DOHH2 (cell line): Measurements from ENCODE around the gene KIF13A.

Source experiments
- H3F3A ChIP-seq: fragments of 200-600 bp; sonication (generic), shearing (Covaris generic); 2 replicates; pipeline ENCODE4 v1.6.0; 2016; ENCODE audit warnings: antibody characterized with exemption, mild to moderate bottlenecking; ENCODE audit not compliant: control insufficient read depth, insufficient read depth
- H3K27ac ChIP-seq: fragments of 200-600 bp; sonication (generic); 2 replicates; pipeline ENCODE4 v1.5.1; 2014; ENCODE audit warnings: low read depth, mild to moderate bottlenecking, low read length, moderate library complexity
- H3K27me3 ChIP-seq: fragments of 200-600 bp; sonication (generic); 2 replicates; pipeline ENCODE4 v1.6.1; 2014; ENCODE audit warnings: mild to moderate bottlenecking, low read length, mixed read lengths; ENCODE audit not compliant: control insufficient read depth
- H3K36me3 ChIP-seq: fragments of 200-600 bp; sonication (generic); 2 replicates; pipeline ENCODE4 v1.6.1; 2014; ENCODE audit warnings: mild to moderate bottlenecking, low read length, moderate library complexity, mixed read lengths; ENCODE audit not compliant: control insufficient read depth
- H3K4me1 ChIP-seq: fragments of 200-600 bp; sonication (generic); 2 replicates; pipeline ENCODE4 v1.6.1; 2014; ENCODE audit warnings: mild to moderate bottlenecking, low read length, mixed read lengths; ENCODE audit not compliant: control insufficient read depth
- H3K4me2 ChIP-seq: fragments of 200-600 bp; sonication (generic); 2 replicates; pipeline ENCODE4 v1.6.0; 2014; ENCODE audit warnings: mild to moderate bottlenecking, low read length, moderate library complexity
- H3K4me3 ChIP-seq: fragments of 200-600 bp; sonication (generic); 2 replicates; pipeline ENCODE4 v1.5.1; 2014; ENCODE audit warnings: mild to moderate bottlenecking, low read length, mixed read lengths
- H3K79me2 ChIP-seq: fragments of 200-600 bp; sonication (generic); 2 replicates; pipeline ENCODE4 v1.6.1; 2014; ENCODE audit warnings: mild to moderate bottlenecking, low read length, mixed read lengths; ENCODE audit not compliant: control insufficient read depth
- H3K9me2 ChIP-seq: fragments of 200-600 bp; sonication (generic); replicated peaks from 2 replicates; pipeline ENCODE4 v1.6.1; 2014; ENCODE audit warnings: mild to moderate bottlenecking, low read length, mixed read lengths; ENCODE audit not compliant: control insufficient read depth
- H3K9me3 ChIP-seq: fragments of 200-600 bp; sonication (generic); 2 replicates; pipeline ENCODE4 v1.6.1; 2014; ENCODE audit warnings: antibody characterized with exemption, low read length, mixed read lengths; ENCODE audit not compliant: control insufficient read depth, insufficient read depth
- H4K20me1 ChIP-seq: fragments of 200-600 bp; sonication (generic); 2 replicates; pipeline ENCODE4 v1.6.0; 2014; ENCODE audit warnings: low read depth, mild to moderate bottlenecking, antibody characterized with exemption, low read length, moderate library complexity; ENCODE audit not compliant: control insufficient read depth, insufficient read depth
- EZH2phosphoT487 ChIP-seq: fragments of 200-600 bp; sonication (generic); IDR thresholded peaks from 2 replicates; pipeline ENCODE4 v1.6.1; 2017; ENCODE audit warnings: borderline replicate concordance, mild to moderate bottlenecking, antibody characterized with exemption, low read length, moderate library complexity, mixed read lengths
- TF ChIP-seq, protein P1 (sequence below): fragments of 200-600 bp; sonication (generic); IDR thresholded peaks from one replicate; pipeline ENCODE4 v1.5.1; 2014; ENCODE audit warnings: antibody characterized with exemption, mild to moderate bottlenecking, low read depth, low read length; ENCODE audit not compliant: poor library complexity, severe bottlenecking

Gene KIF13A

DNA sequence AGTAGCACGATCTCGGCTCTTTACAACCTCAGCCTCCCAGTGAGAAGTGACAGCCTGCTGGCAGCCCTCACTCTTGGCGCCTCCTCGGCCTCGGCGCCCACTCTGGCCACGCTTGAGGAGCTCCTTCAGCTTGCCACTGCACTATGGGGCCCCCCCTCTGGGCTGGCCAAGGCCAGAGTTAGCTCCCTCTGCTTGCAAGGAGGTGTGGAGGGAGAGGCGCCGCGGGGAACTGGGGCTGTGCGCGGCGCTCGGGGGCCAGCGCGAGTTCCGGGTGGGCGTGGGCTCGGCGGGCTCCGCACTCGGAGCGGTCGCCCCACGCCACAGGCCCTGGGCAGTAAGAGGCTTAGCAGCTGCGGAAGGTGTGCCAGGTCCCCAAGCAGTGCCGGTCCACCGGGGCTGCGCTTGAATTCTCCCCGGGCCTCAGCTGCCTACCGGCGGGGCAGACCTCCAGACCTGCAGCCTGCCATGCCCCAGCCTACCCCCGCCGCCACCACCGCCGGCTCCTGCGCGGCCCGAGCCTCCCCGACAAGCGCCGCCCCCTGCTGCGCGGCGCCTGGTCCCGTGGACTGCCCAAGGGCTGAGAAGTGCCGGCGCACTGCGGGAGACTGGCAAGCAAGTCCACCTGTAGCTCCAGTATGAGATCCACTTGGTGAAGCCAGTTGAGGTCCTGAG, 258.7 kb downstream of the KIF13A start:
- no peaks in the 10 kb centered on the region for H4K20me1 ChIP-seq
- no peak overlapping the region for H3K27ac ChIP-seq
- H3K9me2 ChIP-seq, result no peaks in the 10 kb centered on the region
- H3K4me1 ChIP-seq, result no peaks in the 10 kb centered on the region
- no peaks in the 10 kb centered on the region for H3K79me2 ChIP-seq
- no peak overlapping the region for H3K4me3 ChIP-seq
- H3K9me3 ChIP-seq, result 0 out of 2 replicates have a peak, but pooled peaks cover 3% of the 10 kb centered on the region
- H3F3A ChIP-seq, result no peaks in the 10 kb centered on the region
- no peak overlapping the region for H3K4me2 ChIP-seq
- TF ChIP-seq, protein P1, sequence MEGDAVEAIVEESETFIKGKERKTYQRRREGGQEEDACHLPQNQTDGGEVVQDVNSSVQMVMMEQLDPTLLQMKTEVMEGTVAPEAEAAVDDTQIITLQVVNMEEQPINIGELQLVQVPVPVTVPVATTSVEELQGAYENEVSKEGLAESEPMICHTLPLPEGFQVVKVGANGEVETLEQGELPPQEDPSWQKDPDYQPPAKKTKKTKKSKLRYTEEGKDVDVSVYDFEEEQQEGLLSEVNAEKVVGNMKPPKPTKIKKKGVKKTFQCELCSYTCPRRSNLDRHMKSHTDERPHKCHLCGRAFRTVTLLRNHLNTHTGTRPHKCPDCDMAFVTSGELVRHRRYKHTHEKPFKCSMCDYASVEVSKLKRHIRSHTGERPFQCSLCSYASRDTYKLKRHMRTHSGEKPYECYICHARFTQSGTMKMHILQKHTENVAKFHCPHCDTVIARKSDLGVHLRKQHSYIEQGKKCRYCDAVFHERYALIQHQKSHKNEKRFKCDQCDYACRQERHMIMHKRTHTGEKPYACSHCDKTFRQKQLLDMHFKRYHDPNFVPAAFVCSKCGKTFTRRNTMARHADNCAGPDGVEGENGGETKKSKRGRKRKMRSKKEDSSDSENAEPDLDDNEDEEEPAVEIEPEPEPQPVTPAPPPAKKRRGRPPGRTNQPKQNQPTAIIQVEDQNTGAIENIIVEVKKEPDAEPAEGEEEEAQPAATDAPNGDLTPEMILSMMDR, result no peak
- no peak for TF ChIP-seq EZH2phosphoT487
- H3K27me3 ChIP-seq, result no peaks in the 10 kb centered on the region
- H3K36me3 ChIP-seq, result no peaks in the 10 kb centered on the region

DNA sequence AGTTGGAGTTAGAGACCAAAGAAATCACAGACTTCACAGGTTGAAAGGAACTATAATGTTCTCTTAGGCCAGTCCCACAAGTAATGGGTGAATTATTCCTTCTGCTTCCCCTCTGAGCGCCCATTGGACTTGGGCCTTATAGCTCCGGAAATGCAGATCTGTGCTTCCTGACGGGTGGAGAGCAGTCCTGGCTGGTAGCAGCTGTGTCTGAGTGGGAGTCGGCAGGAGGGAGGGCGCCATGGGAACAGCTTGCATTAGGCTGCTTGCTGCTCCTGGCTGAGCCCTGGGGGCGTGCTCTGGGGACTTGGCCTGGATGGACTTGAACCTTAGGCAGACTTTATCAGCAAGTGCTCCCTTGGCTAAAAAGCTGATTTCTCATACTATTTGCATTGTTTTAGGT, 262.4 kb downstream of the KIF13A start:
- H3K9me3 ChIP-seq, result 0 out of 2 replicates have a peak, but pooled peaks cover 3% of the 10 kb centered on the region
- no peak for TF ChIP-seq EZH2phosphoT487
- TF ChIP-seq, protein P1, result no peak
- no peaks in the 10 kb centered on the region for H3K36me3 ChIP-seq
- no peaks in the 10 kb centered on the region for H3K9me2 ChIP-seq
- H3K4me2 ChIP-seq, result no peak overlapping the region
- H3K4me3 ChIP-seq, result no peak overlapping the region
- H3K27ac ChIP-seq, result no peak overlapping the region
- no peaks in the 10 kb centered on the region for H3K79me2 ChIP-seq
- no peaks in the 10 kb centered on the region for H4K20me1 ChIP-seq
- H3K27me3 ChIP-seq, result no peaks in the 10 kb centered on the region
- H3K4me1 ChIP-seq, result no peaks in the 10 kb centered on the region
- no peaks in the 10 kb centered on the region for H3F3A ChIP-seq

DNA sequence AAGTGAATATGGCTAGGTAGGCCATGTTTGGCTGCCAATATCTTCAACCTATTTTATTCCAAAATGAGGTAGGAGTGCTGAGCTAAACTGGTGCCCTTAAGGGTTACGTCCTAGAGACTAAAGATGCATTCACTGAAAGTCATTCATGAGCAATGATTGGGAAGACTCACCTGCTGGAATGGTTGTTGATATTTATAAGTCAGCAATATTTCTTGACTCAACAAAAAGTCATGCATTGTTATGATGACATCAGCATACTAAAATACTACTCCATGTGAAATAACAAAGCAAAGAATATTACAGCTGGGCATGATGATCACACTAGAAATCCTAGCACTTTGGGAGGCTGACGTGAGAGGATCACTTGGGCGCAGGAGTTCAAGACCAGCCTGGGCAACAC, 263.1 kb downstream of the KIF13A start:
- Histone ChIP-seq H3K36me3 (no peaks in the 10 kb centered on the region), H3K4me2 (no peak overlapping the region), H3K9me3 (0 out of 2 replicates have a peak, but pooled peaks cover 3% of the 10 kb centered on the region)

More for the DNA sequence above, 263.1 kb downstream of the KIF13A start:
- Histone ChIP-seq H3K79me2 (no peaks in the 10 kb centered on the region), H3K9me2 (no peaks in the 10 kb centered on the region), H3F3A (no peaks in the 10 kb centered on the region), H3K27ac (no peak overlapping the region), H3K4me1 (no peaks in the 10 kb centered on the region), H3K4me3 (no peak overlapping the region), H3K27me3 (no peaks in the 10 kb centered on the region), H4K20me1 (no peaks in the 10 kb centered on the region)
- TF ChIP-seq, protein P1, result no peak
- no peak for TF ChIP-seq EZH2phosphoT487
